ENCODE results near the gene DAP3. TPM values are rescaled to one million over a fixed set of nuclear protein-coding genes. Genes with fewer than 3 reads are reported as not detected.

Gene DAP3
- total and polyA plus RNA-seq, 9 of the 15 experiments (the other 6 are each of a cell fraction or from before 2014, with no cell fraction given), result 155 to 484 (median 298) TPM

DNA sequence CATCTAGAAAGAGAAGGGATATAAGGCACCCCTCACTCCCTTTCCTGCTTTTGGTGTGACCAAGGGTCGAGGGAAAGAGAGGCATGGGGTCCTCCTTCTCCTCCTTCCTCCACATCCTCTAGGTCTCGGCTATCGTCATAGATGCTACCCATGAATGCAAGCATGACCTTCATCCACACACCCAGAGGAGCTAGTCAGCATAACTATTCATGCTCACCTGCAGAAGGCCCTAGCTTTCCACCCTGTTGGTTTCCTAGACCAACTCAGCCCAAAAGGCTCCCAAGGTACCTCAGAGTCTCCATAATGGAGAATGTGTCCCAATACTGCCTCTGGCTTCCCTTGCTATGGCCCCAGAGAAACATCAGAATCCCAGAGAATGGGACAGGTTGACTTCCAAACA is 45.7 kb upstream of the DAP3 start (continued):
- TF ChIP-seq, protein P1, sequence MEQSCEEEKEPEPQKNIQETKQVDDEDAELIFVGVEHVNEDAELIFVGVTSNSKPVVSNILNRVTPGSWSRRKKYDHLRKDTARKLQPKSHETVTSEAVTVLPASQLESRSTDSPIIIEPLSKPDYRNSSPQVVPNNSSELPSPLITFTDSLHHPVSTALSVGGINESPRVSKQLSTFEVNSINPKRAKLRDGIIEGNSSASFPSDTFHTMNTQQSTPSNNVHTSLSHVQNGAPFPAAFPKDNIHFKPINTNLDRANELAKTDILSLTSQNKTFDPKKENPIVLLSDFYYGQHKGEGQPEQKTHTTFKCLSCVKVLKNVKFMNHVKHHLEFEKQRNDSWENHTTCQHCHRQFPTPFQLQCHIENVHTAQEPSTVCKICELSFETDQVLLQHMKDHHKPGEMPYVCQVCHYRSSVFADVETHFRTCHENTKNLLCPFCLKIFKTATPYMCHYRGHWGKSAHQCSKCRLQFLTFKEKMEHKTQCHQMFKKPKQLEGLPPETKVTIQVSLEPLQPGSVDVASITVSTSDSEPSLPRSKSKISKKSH (CRISPR knock-in tag; IDR thresholded peaks at IDR 0.05), result 0 out of 2 replicates have a peak, but pooled peaks have one; percentile 62
- TF ChIP-seq XRCC3 (IDR thresholded peaks at IDR 0.05) (no peak), CBX1 (IDR thresholded peaks at IDR 0.05; ENCODE audit: low read depth) (peak; percentile 93; the same call in 1 of the 2 replicates), TRIM28 (IDR thresholded peaks at IDR 0.05) (peak; percentile 89), ZFP1 (CRISPR knock-in tag; IDR thresholded peaks at IDR 0.05) (no peak), SMARCB1 (IDR thresholded peaks at IDR 0.05; ENCODE audit: insufficient read length, low read depth) (no peak), ZFP36 (IDR thresholded peaks at IDR 0.05; ENCODE audit: low read depth, low read length, partially characterized antibody) (peak; percentile 35), ZNF146 (CRISPR knock-in tag; IDR thresholded peaks at IDR 0.05; ENCODE audit: unreplicated experiment) (no peak), CCNT2 (IDR thresholded peaks at IDR 0.05; ENCODE audit: borderline replicate concordance, extremely low read depth, insufficient read length, low read depth, low read length) (no peak)
- TF ChIP-seq, protein P2, sequence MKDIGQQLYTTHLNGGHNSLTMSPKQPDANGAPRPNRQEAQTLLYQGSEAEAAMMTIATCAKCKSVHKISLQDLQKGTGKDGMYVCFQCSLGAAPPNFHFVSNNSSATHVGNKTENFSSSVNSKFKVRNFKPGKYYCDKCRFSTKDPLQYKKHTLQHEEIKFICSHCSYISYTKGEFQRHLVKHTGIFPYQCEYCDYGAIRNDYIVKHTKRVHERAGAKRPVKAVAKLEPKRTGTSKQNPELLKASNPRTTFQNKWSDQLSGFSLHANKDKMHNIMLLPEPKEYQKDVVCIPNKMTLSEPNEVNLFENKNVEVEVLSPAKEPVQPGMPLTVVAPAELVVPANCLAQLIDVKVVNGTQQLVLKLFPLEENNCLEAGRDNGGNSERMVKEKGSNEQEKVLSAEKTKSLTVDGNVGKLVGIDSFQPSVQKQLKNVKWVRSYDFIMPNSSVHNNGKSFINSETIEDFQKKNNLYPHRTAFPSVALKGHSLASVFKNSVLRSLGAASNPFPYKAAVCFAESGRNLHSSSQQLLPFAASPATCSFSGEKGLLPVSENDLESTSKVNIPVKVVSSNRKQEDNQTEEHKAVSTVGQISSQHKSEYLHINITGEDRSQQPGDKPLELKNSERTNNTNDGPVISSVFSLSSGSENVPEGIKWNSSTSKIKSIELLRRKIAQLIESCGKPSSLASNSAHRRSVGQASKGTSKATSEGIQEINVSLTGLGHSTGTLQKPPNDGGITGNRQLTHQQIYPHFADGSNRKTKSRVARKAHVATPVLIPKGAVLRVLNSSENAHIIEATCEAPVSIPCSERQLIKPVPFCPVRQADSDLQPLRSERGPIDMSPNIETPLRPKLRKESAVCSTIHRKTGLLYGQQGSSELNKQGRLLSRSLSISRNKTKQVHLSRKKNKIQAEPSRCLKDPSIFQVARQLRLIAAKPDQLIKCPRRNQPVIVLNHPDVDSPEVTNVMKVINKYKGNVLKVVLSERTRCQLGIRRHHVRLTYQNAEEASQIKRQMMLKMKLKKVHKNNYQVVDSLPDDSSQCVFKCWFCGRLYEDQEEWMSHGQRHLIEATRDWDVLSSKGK (CRISPR knock-in tag; IDR thresholded peaks at IDR 0.05), result no peak
- TF ChIP-seq, protein P3, sequence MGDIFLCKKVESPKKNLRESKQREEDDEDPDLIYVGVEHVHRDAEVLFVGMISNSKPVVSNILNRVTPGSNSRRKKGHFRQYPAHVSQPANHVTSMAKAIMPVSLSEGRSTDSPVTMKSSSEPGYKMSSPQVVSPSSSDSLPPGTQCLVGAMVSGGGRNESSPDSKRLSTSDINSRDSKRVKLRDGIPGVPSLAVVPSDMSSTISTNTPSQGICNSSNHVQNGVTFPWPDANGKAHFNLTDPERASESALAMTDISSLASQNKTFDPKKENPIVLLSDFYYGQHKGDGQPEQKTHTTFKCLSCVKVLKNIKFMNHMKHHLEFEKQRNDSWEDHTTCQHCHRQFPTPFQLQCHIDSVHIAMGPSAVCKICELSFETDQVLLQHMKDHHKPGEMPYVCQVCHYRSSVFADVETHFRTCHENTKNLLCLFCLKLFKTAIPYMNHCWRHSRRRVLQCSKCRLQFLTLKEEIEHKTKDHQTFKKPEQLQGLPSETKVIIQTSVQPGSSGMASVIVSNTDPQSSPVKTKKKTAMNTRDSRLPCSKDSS (IDR thresholded peaks at IDR 0.05; ENCODE audit: low read depth, partially characterized antibody), result peak; percentile 62
